SK-N-SH (cell line): ENCODE results near the gene RIMS4. TPM values are rescaled to one million over a fixed set of nuclear protein-coding genes. Genes with fewer than 3 reads are reported as not detected.

Source experiments
- CTCF ChIA-PET: fragments of 300-600, 350-600 bp; formaldehyde crosslinking; extraction: SDS; loops from one replicate; lab custom pipeline; 2021; lab: Yijun Ruan, JAX
- POLR2A ChIA-PET: fragments of 350-600 bp; sonication (Branson Sonifier 250); formaldehyde crosslinking; extraction: SDS; loops from one replicate; lab custom pipeline; 2020; ENCODE audit warnings: antibody characterized with exemption, inconsistent platforms; lab: Yijun Ruan, JAX
- DNase-seq: peaks from one replicate; pipeline ENCODE4 v3.0.0; 2012
- H2AFZ ChIP-seq: fragments of 200-600 bp; sonication (generic); 2 replicates; pipeline ENCODE4 v1.8.1; 2016; ENCODE audit warnings: antibody characterized with exemption, mild to moderate bottlenecking, low read depth
- H3F3A ChIP-seq: fragments of 200-600 bp; sonication (generic); replicated peaks from 2 replicates; pipeline ENCODE3; 2016; ENCODE audit warnings: antibody characterized with exemption, mild to moderate bottlenecking; ENCODE audit not compliant: insufficient read depth
- H3K27ac ChIP-seq, 2 experiments: fragments of 200-500 bp in 1 of 2; fragments of 200-600 bp in 1 of 2; sonication (Bioruptor generic) in 1 of 2; sonication (generic), shearing (Covaris generic) in 1 of 2; 2 replicates each; pipeline versions ENCODE4 v1.5.1 to v1.6.1; 2014 to 2016; ENCODE audit warnings: low read depth in 2 of 2, inconsistent platforms in 1 of 2, low read length in 1 of 2, mild to moderate bottlenecking in 1 of 2, mixed read lengths in 1 of 2
- H3K27me3 ChIP-seq: fragments of 200-600 bp; sonication (generic), shearing (Covaris generic); 2 replicates; pipeline ENCODE4 v1.6.1; 2016; ENCODE audit warnings: mixed run types; ENCODE audit not compliant: insufficient read depth
- H3K36me3 ChIP-seq, 2 experiments: fragments of 200-500 bp in 1 of 2; fragments of 200-600 bp in 1 of 2; sonication (Bioruptor generic) in 1 of 2; sonication (generic) in 1 of 2; replicated peaks in 1 of 2; 2 replicates each; pipeline versions ENCODE3 to v1.5.1; 2014 to 2016; ENCODE audit warnings: low read length in 1 of 2, mild to moderate bottlenecking in 1 of 2; ENCODE audit not compliant: insufficient read depth in 2 of 2, control insufficient read depth in 1 of 2
- H3K4me1 ChIP-seq, 2 experiments: fragments of 200-500 bp in 1 of 2; fragments of 200-600 bp in 1 of 2; sonication (Bioruptor generic) in 1 of 2; sonication (generic), shearing (Covaris generic) in 1 of 2; 2 replicates each; pipeline versions ENCODE4 v1.5.1 to v1.6.1; 2014 to 2016; ENCODE audit warnings: low read depth in 1 of 2, low read length in 1 of 2, mixed run types in 1 of 2; ENCODE audit not compliant: insufficient read depth in 2 of 2, control insufficient read depth in 1 of 2
- H3K4me2 ChIP-seq: fragments of 200-600 bp; sonication (generic), shearing (Covaris generic); 2 replicates; pipeline ENCODE4 v1.6.1; 2017; ENCODE audit warnings: mixed run types
- H3K4me3 ChIP-seq, 2 experiments: fragments of 200-500 bp in 1 of 2; fragments of 200-600 bp in 1 of 2; sonication (Bioruptor generic) in 1 of 2; sonication (generic), shearing (Covaris generic) in 1 of 2; 2 replicates each; pipeline versions ENCODE4 v1.5.1 to v1.8.1; 2014 to 2016; ENCODE audit warnings: low read depth in 2 of 2, inconsistent platforms in 1 of 2, low read length in 1 of 2, mild to moderate bottlenecking in 1 of 2, mixed read lengths in 1 of 2, moderate library complexity in 1 of 2
- H3K79me2 ChIP-seq: fragments of 200-600 bp; sonication (generic); 2 replicates; pipeline ENCODE4 v1.8.1; 2017; ENCODE audit warnings: mild to moderate bottlenecking; ENCODE audit not compliant: insufficient read depth
- H3K9ac ChIP-seq: fragments of 200-600 bp; sonication (generic); 2 replicates; pipeline ENCODE4 v1.6.1; 2017; ENCODE audit warnings: mixed run types
- H3K9me2 ChIP-seq: fragments of 200-600 bp; sonication (generic); 2 replicates; pipeline ENCODE4 v1.6.1; 2017; ENCODE audit warnings: mixed run types
- H3K9me3 ChIP-seq: fragments of 200-600 bp; sonication (generic); 2 replicates; pipeline ENCODE4 v1.6.1; 2017; ENCODE audit warnings: mixed run types, mild to moderate bottlenecking, moderate library complexity
- H4K20me1 ChIP-seq: fragments of 200-600 bp; sonication (generic); 2 replicates; pipeline ENCODE4 v1.6.1; 2017; ENCODE audit warnings: mild to moderate bottlenecking, mixed run types; ENCODE audit not compliant: insufficient read depth
- CHD2 ChIP-seq: fragments of 150-350 bp; IDR thresholded peaks from 2 replicates; pipeline ENCODE4 v1.6.1; 2018; ENCODE audit warnings: low read length; ENCODE audit not compliant: partially characterized antibody
- ELF1 ChIP-seq: IDR thresholded peaks from 2 replicates; pipeline ENCODE4 v1.4.0; 2012
- EP300 ChIP-seq, 2 experiments: IDR thresholded peaks; 2 replicates each; pipeline versions ENCODE4 v1.4.0 to v1.6.1; 2012; ENCODE audit warnings: borderline replicate concordance in 1 of 2, low read depth in 1 of 2, low read length in 1 of 2
- EZH2phosphoT487 ChIP-seq: fragments of 200-600 bp; sonication (generic); IDR thresholded peaks from 2 replicates; pipeline ENCODE4 v1.6.1; 2017; ENCODE audit warnings: low read depth, mixed run types, mild to moderate bottlenecking, antibody characterized with exemption, moderate library complexity, borderline replicate concordance
- FOSL2 ChIP-seq: IDR thresholded peaks from 2 replicates; pipeline ENCODE4 v1.4.0; 2012; ENCODE audit warnings: low read depth, mild to moderate bottlenecking, moderate library complexity, borderline replicate concordance
- FOXJ3 ChIP-seq: sonication (generic); formaldehyde crosslinking; IDR thresholded peaks from 2 replicates; pipeline ENCODE4 v1.5.1; 2020; ENCODE audit warnings: mild to moderate bottlenecking, missing genetic modification reagents
- NRF1 ChIP-seq: IDR thresholded peaks from 2 replicates; pipeline ENCODE4 v1.6.1; 2012; ENCODE audit warnings: low read depth, mild to moderate bottlenecking, low read length
- PBX3 ChIP-seq: IDR thresholded peaks from 2 replicates; pipeline ENCODE4; 2012
- POLR2AphosphoS5 ChIP-seq: IDR thresholded peaks from 2 replicates; pipeline ENCODE4 v1.6.1; 2012; ENCODE audit warnings: low read depth, low read length
- RAD21 ChIP-seq: IDR thresholded peaks from 2 replicates; pipeline ENCODE4 v1.6.1; 2012; ENCODE audit warnings: mild to moderate bottlenecking, low read length
- REST ChIP-seq: IDR thresholded peaks from 2 replicates; pipeline ENCODE4 v1.6.1; 2012; ENCODE audit warnings: mild to moderate bottlenecking, low read depth, low read length, moderate library complexity
- RFX5 ChIP-seq: IDR thresholded peaks from 2 replicates; pipeline ENCODE4 v1.6.1; 2012; ENCODE audit warnings: mild to moderate bottlenecking, improper control_type of control experiment, low read length
- SIN3A ChIP-seq: IDR thresholded peaks from 2 replicates; pipeline ENCODE4 v1.6.1; 2012; ENCODE audit warnings: low read depth, mild to moderate bottlenecking, low read length, moderate library complexity, borderline replicate concordance
- SMC3 ChIP-seq: IDR thresholded peaks from 2 replicates; pipeline ENCODE4 v1.6.1; 2012; ENCODE audit warnings: low read depth, low read length, improper control_type of control experiment
- ZBTB33 ChIP-seq: IDR thresholded peaks from 2 replicates; pipeline ENCODE4 v1.4.0; 2012; ENCODE audit warnings: low read depth, borderline replicate concordance
- WGBS: methylation state at CpG from one replicate; pipeline ENCODE4 v1.1.6; 2017; ENCODE audit warnings: low lambda C conversion rate; 5-methylcytosine and 5-hydroxymethylcytosine counted together
- polyA plus RNA-seq, 3 experiments: library from polyadenylated mRNA; depleted of rRNA; stranded (reverse); fragments of >200 nt; gene quantifications; 2 replicates each; pipeline ENCODE4 v1.2.3, GENCODE V29; 2012
- TF ChIP-seq, protein P1 (sequence below): IDR thresholded peaks from 2 replicates; pipeline ENCODE4 v1.4.0; 2012; ENCODE audit warnings: low read depth, borderline replicate concordance
- TF ChIP-seq, protein P2 (sequence below): fragments of 200-600 bp; sonication (generic); IDR thresholded peaks from 2 replicates; pipeline ENCODE4 v1.6.1; 2017; ENCODE audit warnings: antibody characterized with exemption, mild to moderate bottlenecking, moderate library complexity

RIMS4 gene
- polyA plus RNA-seq, 1 of the 3 experiments (the other 2 are of a cell fraction), result 0.13 TPM

DNA sequence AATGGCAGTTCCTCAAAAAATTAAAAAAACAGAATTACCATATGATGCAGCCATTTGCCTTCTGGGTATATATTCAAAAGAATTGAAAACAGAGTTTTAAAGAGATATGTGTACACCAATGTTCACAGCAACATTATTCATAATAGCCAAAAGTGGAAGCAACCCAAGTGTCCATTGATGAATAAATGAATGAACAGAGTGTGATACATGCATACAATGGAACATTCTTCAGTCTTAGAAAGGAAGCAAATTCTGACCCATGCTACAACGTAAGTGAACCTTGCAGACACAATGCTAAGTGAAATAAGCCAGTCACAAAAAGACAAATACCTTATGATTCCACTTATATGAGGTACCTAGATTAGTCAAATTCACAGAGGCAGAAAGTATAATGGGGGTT lies 40.5 kb upstream of the RIMS4 start:
- WGBS, result 28% methylated on average over 1 of the region's 1 CpG
- no peaks in the 10 kb centered on the region for H3K4me1 ChIP-seq
- ChIA-PET POLR2A (no interaction called here), CTCF (interaction anchor here (0.9 to 1.1 kb wide), 2 partner anchors 62 to 103 kb away, joined by 3 to 5 read pairs; no protein-coding TSS in a partner anchor)
- H3K36me3 ChIP-seq, result no peaks in the 10 kb centered on the region
- no peak overlapping the region for H3K27ac ChIP-seq
- no peak for DNase-seq
- H3K9ac ChIP-seq, result no peak overlapping the region
- no peaks in the 10 kb centered on the region for H3K9me3 ChIP-seq
- no peaks in the 10 kb centered on the region for H3K79me2 ChIP-seq
- no peaks in the 10 kb centered on the region; the same call in 1 of the 2 replicates for H3K27me3 ChIP-seq
- H3K4me3 ChIP-seq, result no peak overlapping the region
- no peak overlapping the region for H3K4me2 ChIP-seq
- H2AFZ ChIP-seq, result no peak overlapping the region
- no peaks in the 10 kb centered on the region for H4K20me1 ChIP-seq
- H3F3A ChIP-seq, result no peaks in the 10 kb centered on the region
- no peaks in the 10 kb centered on the region for H3K9me2 ChIP-seq
- TF ChIP-seq POLR2AphosphoS5 (no peak), RFX5 (no peak), EZH2phosphoT487 (no peak), RAD21 (no peak), FOXJ3 (CRISPR knock-in tag) (no peak), PBX3 (no peak), SIN3A (no peak)
- TF ChIP-seq, protein P1, sequence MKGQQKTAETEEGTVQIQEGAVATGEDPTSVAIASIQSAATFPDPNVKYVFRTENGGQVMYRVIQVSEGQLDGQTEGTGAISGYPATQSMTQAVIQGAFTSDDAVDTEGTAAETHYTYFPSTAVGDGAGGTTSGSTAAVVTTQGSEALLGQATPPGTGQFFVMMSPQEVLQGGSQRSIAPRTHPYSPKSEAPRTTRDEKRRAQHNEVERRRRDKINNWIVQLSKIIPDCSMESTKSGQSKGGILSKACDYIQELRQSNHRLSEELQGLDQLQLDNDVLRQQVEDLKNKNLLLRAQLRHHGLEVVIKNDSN, result no peak

GRCh38 chr20:44850272-44850671 lies 39.9 kb upstream of the RIMS4 start:
- Histone ChIP-seq H3K27me3 (no peaks in the 10 kb centered on the region; the same call in 1 of the 2 replicates), H3K4me1 (no peaks in the 10 kb centered on the region), H4K20me1 (no peaks in the 10 kb centered on the region), H3K36me3 (no peaks in the 10 kb centered on the region), H3K9me2 (no peaks in the 10 kb centered on the region), H3K9ac (no peak overlapping the region), H3K79me2 (no peaks in the 10 kb centered on the region), H3K4me3 (no peak overlapping the region), H3K9me3 (no peaks in the 10 kb centered on the region), H3K4me2 (no peak overlapping the region), H3K27ac (no peak overlapping the region), H2AFZ (no peak overlapping the region), H3F3A (no peaks in the 10 kb centered on the region)
- 36% methylated on average over 3 of the region's 3 CpGs for WGBS
- ChIA-PET POLR2A (no interaction called here), CTCF (interaction anchor here (0.7 to 1.1 kb wide), 3 partner anchors 61 to 103 kb away, joined by 3 to 5 read pairs (median 4); no protein-coding TSS in a partner anchor)
- DNase-seq, result no peak
- TF ChIP-seq, protein P1, result no peak
- TF ChIP-seq RAD21 (no peak), CHD2 (no peak), ZBTB33 (no peak), SMC3 (no peak), ELF1 (no peak), NRF1 (no peak), EP300 (IDR thresholded peaks at IDR 0.05; ENCODE audit: borderline replicate concordance in 1 of 2, low read depth in 1 of 2, low read length in 1 of 2) (no peak), REST (no peak), FOXJ3 (CRISPR knock-in tag) (no peak), FOSL2 (no peak)
- TF ChIP-seq, protein P2, sequence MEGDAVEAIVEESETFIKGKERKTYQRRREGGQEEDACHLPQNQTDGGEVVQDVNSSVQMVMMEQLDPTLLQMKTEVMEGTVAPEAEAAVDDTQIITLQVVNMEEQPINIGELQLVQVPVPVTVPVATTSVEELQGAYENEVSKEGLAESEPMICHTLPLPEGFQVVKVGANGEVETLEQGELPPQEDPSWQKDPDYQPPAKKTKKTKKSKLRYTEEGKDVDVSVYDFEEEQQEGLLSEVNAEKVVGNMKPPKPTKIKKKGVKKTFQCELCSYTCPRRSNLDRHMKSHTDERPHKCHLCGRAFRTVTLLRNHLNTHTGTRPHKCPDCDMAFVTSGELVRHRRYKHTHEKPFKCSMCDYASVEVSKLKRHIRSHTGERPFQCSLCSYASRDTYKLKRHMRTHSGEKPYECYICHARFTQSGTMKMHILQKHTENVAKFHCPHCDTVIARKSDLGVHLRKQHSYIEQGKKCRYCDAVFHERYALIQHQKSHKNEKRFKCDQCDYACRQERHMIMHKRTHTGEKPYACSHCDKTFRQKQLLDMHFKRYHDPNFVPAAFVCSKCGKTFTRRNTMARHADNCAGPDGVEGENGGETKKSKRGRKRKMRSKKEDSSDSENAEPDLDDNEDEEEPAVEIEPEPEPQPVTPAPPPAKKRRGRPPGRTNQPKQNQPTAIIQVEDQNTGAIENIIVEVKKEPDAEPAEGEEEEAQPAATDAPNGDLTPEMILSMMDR, result no peak
